AG09309 (cell line): ENCODE measurements around the gene ZNF74.
"Not testable (repeated sequence)": the region's sequence is repeated elsewhere in the genome, so short reads cannot be mapped to it uniquely, and the experiment has no call there.

ENCODE experiments used
- DNase-seq: peaks from one replicate; pipeline ENCODE4 v3.0.0-alpha.2; 2010; ENCODE audit warnings: low read depth
- H3K4me3 ChIP-seq: 2 replicates; pipeline ENCODE4 v1.5.1; 2011; ENCODE audit warnings: mild to moderate bottlenecking, low read depth, low read length, moderate library complexity; ENCODE audit not compliant: control insufficient read depth
- TF ChIP-seq, protein P1 (sequence below): IDR thresholded peaks from 2 replicates; pipeline ENCODE4 v1.5.1; 2011; ENCODE audit warnings: mild to moderate bottlenecking, low read depth, low read length, inconsistent platforms; ENCODE audit not compliant: insufficient read depth, control insufficient read depth; ENCODE audit errors: missing control alignments

ZNF74 gene

DNA sequence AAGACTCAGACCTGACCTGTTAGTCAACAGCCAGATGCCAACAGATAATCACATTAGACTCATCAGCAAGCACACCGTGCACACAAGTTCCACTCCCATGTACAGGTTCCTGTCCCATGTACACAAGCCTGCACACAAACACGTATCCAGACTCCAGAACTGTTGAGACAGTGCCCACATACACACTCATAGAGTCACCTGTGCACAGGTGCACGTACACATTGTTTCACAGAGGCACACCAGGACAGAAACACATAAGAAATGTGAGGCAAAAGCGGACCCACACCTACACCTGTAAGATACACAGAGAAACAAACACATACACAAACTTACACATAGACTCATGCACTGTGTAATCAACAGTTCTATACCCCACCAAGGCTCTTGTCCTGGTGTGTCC lies 2.7 kb upstream of the ZNF74 start:
- TF ChIP-seq, protein P1, sequence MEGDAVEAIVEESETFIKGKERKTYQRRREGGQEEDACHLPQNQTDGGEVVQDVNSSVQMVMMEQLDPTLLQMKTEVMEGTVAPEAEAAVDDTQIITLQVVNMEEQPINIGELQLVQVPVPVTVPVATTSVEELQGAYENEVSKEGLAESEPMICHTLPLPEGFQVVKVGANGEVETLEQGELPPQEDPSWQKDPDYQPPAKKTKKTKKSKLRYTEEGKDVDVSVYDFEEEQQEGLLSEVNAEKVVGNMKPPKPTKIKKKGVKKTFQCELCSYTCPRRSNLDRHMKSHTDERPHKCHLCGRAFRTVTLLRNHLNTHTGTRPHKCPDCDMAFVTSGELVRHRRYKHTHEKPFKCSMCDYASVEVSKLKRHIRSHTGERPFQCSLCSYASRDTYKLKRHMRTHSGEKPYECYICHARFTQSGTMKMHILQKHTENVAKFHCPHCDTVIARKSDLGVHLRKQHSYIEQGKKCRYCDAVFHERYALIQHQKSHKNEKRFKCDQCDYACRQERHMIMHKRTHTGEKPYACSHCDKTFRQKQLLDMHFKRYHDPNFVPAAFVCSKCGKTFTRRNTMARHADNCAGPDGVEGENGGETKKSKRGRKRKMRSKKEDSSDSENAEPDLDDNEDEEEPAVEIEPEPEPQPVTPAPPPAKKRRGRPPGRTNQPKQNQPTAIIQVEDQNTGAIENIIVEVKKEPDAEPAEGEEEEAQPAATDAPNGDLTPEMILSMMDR, result no peak
- no peak for DNase-seq
- no peak overlapping the region for H3K4me3 ChIP-seq

DNA sequence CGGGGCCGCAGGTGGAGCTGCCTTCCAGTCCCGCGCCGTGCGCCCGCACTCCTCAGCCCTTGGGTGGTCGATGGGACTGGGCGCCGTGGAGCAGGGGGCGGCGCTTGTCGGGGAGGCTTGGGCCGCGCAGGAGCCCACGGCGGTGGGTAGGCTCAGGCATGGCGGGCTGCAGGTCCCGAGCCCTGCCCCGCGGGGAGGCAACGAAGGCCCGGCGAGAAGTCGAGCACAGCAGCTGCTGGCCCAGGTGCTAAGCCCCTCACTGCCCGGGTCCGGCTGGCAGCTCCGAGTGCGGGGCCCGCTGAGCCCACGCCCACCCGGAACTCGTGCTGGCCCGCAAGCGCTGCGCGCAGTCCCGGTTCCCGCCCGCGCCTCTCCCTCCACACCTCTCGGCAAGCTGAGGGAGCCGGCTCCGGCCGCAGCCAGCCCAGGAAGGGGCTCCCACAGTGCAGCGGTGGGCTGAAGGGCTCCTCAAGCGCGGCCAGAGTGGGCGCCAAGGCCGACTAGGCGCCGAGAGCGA lies 1.5 kb upstream of the ZNF74 start:
- not testable (repeated sequence) for H3K4me3 ChIP-seq, DNase-seq

DNA sequence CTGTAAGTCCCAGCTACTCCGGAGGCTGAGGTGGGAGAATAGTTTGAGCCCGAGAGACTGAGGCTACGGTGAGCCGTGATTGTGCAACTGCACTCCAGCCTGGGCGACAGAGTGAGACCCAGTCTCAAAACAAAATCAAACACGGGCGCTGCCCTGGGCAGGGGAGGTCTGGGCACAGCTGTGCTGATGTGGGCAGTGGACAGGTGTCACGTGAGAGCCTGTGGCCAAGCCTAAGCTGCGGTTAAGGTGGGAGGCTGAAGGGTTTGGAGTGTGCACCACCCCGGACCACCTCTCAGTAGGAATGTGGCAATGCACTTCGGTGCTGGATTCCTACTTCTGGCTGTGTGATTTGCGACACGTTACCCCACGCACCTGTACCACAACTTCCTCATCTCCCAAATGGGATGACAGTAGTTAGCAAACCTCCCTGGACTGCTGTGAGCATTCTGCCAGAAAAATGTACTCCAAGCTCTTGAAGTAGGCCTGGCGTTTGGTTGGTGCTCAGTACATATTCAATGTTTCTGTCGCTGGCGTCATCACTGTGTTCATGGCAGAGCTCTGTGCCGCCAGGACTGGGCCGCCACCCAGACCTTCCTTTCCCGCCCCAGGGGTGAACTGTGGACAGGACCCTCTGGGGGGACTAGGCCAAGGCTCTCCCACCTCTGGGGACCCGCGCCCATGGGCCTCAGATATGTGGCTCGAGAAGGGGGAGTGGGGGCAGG lies 807 bp upstream of the ZNF74 start:
- H3K4me3 ChIP-seq, result peak overlapping the region; percentile 88

DNA sequence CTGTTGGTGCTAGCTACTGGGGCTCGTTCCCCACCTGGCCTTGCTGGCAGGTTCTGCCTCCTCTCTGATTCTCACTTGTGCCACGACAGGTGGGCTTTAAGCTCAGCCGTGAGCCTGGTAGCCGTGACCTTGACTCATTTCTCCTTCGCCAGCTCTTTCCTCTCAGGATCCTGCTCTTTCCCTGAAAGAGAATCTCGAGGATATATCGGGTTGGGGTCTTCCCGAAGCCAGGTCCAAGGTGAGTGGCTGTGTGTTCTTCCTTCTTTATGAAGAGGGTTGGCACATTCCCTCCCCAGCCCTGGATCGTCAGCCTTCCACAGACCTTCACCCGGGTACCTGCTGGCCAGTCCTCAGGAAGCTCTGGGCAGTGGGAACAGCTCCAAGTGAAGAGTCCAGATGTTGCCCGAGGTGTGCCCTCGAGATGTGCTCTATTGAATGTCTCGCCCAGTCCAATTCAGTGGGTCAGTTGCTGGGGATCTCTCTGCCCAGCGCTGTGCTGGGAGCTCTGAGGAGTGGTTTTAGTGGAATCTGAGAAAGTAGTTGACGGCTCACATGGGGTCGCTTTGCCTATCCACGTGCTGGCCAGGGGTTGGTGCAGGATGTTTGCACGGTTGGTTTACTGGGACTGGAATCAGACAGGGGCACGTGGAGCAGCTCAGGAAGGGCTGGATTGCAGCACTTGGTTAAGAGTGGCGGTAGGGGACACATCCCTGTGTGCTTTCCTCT lies 1.4 kb downstream of the ZNF74 start:
- no peak overlapping the region for H3K4me3 ChIP-seq
- no peak for DNase-seq
- TF ChIP-seq, protein P1, result no peak

More for the DNA sequence above, 807 bp upstream of the ZNF74 start:
- DNase-seq, result no peak
- TF ChIP-seq, protein P1, result no peak

DNA sequence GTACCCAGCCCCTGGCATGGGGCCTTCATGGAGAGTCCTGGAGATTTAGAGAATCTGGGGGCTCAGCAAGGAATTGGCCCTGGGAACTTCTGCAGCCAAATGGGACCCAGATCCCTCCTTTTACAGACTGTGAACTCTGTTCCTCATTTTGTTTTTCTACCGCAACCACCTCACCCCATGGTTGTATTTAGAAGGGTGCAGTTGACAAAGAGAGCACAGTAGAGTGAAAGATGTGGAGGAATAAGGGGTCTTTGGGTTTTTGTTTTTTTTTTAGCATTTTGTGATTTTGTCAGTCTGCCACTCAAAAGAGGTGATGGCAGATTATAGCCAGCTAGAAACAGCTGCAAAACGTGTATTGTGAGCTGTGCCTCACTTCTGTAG lies 1.9 kb downstream of the ZNF74 start:
- TF ChIP-seq, protein P1, result no peak
- no peak overlapping the region for H3K4me3 ChIP-seq
- no peak for DNase-seq

DNA sequence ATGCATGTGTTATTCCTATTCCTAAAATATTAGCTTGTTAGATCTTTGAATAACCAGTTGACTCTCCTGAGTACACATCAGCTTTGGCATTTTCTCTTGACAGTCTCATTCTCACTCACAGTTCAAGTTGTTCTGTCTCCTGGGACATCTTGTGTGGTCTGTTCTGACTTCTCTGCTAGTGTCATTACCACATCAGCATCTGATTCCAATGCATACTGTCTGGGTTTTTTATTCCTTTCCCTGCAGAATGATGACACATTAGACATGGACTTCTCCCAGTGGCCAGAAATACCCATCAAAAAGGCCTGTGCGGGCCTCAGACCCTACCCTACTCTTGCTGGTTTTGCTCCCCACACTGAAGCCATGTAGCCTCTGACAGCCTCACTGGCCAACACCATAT lies 2.7 kb downstream of the ZNF74 start:
- no peak overlapping the region for H3K4me3 ChIP-seq
- peak; percentile 21 for DNase-seq
- TF ChIP-seq, protein P1, result no peak

DNA sequence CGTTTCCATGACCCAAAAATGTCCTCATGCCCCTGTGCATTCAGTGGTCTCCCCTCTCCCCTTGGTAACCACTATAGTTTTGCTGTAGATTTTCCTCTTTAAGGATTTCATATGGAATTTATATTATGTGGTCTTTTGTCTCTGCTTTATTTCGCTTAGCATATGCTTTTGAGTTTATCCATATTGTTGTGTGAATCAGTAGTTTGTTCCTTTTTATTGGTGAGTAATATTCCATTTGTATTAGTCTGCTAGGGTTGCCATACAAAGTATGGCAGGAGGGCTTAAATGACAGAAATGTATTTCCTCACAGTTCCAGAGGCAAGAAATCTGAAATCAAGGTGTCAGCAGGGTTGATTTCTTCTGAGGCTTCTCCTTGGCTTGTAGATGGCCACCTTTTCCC lies 3.5 kb downstream of the ZNF74 start:
- TF ChIP-seq, protein P1, result no peak
- H3K4me3 ChIP-seq, result no peak overlapping the region
- DNase-seq, result no peak
